Astrocyte (in vitro differentiated cells and primary cell): ENCODE data around the gene KIAA1671.

ENCODE experiments used
- CTCF ChIP-seq: IDR thresholded peaks from 2 replicates; pipeline ENCODE4 v1.5.1; 2011; ENCODE audit warnings: low read depth, mild to moderate bottlenecking, inconsistent platforms, low read length, moderate library complexity; ENCODE audit not compliant: insufficient read depth
- EZH2 ChIP-seq: IDR thresholded peaks from 2 replicates; pipeline ENCODE4 v1.6.1; 2012; ENCODE audit warnings: mild to moderate bottlenecking, low read length, inconsistent platforms; ENCODE audit not compliant: insufficient read depth

GRCh38 chr22:24996420-24996952 is 44.0 kb downstream of the KIAA1671 start:
- TF ChIP-seq CTCF (no peak), EZH2 (no peak)
